ENCODE results near the gene POLA2.

POLA2 gene

DNA sequence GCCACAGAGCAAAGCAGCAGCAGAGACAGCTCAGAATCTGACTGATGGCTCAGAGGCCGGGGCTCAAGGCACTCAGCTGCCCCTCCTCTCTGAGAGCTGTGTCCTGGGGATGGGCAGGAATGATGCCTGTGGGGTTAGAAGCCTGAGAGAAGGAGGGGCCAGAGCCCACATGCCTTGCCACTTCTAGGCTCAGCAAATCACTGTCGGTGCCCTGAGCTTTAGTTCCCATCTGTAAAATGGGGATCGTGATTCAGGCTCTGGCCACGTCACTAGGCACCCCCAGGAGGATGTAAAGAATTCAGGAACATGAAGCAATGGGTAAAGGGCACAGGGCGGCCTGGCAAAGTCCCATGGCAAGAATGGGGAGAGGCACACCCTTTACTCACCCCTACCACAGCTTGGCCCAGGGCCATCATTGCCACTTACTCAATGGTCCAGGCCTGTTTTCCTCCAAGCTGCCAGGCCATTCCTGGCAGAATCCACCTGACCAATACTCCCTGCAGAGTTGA is 49.5 kb downstream of the POLA2 start:
- H3K9me3 ChIP-seq (replicated peaks; ENCODE audit: low read length), result no peaks in the 10 kb centered on the region
- peak overlapping the region; percentile 21 for H3K9ac ChIP-seq (ENCODE audit: low read depth, low read length)
- H3K36me3 ChIP-seq (ENCODE audit: insufficient read depth, low read length), result no peaks in the 10 kb centered on the region
- H3K27me3 ChIP-seq (ENCODE audit: control insufficient read depth, insufficient read depth, low read length), result no peaks in the 10 kb centered on the region
- H3K4me3 ChIP-seq (ENCODE audit: low read length), result no peak overlapping the region
- H3K4me1 ChIP-seq (ENCODE audit: control insufficient read depth, insufficient read depth, low read length), result peaks cover 48% of the 10 kb centered on the region
- H3K4me2 ChIP-seq (ENCODE audit: low read length), result peak overlapping the region; percentile 43

- Histone ChIP-seq H3K9me3 (replicated peaks; ENCODE audit: low read length) (no peaks in the 10 kb centered on the region), H3K27me3 (ENCODE audit: control insufficient read depth, insufficient read depth, low read length) (no peaks in the 10 kb centered on the region), H3K4me3 (ENCODE audit: low read length) (peak within 1 kb of the TSS; percentile 94), H3K4me2 (ENCODE audit: low read length) (peak within 1 kb of the TSS; percentile 90), H3K9ac (ENCODE audit: low read depth, low read length) (peak within 1 kb of the TSS; percentile 91), H3K4me1 (ENCODE audit: control insufficient read depth, insufficient read depth, low read length) (peaks cover 53% of the 10 kb centered on the region), H3K36me3 (ENCODE audit: insufficient read depth, low read length) (peaks cover 4% of the 10 kb centered on the region)
Measured at GRCh38 chr11:65314501-65315203, 52.9 kb downstream of the POLA2 start, which contains the start of gene CDC42EP2. Gene CDC42EP2 (plus strand): TSS chr11:65314866. CDS start chr11:65320899, 6,033 bp downstream.

GRCh38 chr11:65315204-65315865 is 53.6 kb downstream of the POLA2 start:
- H3K27me3 ChIP-seq (ENCODE audit: control insufficient read depth, insufficient read depth, low read length), result no peaks in the 10 kb centered on the region
- H3K4me1 ChIP-seq (ENCODE audit: control insufficient read depth, insufficient read depth, low read length), result peaks cover 48% of the 10 kb centered on the region
- H3K36me3 ChIP-seq (ENCODE audit: insufficient read depth, low read length), result peaks cover 9% of the 10 kb centered on the region
- H3K4me3 ChIP-seq (ENCODE audit: low read length), result peak overlapping the region; percentile 94
- peak overlapping the region; percentile 90 for H3K4me2 ChIP-seq (ENCODE audit: low read length)
- no peaks in the 10 kb centered on the region for H3K9me3 ChIP-seq (replicated peaks; ENCODE audit: low read length)
- peak overlapping the region; percentile 91 for H3K9ac ChIP-seq (ENCODE audit: low read depth, low read length)

DNA sequence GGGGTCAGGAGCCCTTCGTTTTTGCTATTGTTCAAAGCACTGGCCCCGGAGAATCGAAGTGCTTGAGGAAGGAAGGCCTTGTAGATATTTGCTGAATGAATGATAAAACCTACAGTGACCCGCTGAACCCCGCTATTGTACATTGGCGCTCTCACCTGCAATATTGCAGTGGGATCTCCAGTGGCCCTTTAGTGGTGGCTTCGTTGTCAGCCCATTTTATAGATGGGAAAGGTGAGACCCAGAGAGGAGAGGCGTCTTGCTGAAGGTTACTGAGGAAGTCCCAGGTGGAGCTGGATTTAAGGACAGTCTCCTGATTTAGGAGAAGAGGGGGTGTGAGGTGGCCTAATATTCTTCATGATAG is 54.1 kb downstream of the POLA2 start:
- H3K4me1 ChIP-seq (ENCODE audit: control insufficient read depth, insufficient read depth, low read length), result peaks cover 43% of the 10 kb centered on the region
- peak overlapping the region; percentile 90 for H3K4me2 ChIP-seq (ENCODE audit: low read length)
- H3K9ac ChIP-seq (ENCODE audit: low read depth, low read length), result peak overlapping the region; percentile 91

GRCh38 chr11:65316227-65317024 is 54.7 kb downstream of the POLA2 start:
- Histone ChIP-seq H3K27me3 (ENCODE audit: control insufficient read depth, insufficient read depth, low read length) (no peaks in the 10 kb centered on the region), H3K9me3 (replicated peaks; ENCODE audit: low read length) (no peaks in the 10 kb centered on the region), H3K9ac (ENCODE audit: low read depth, low read length) (peak overlapping the region; percentile 91), H3K4me1 (ENCODE audit: control insufficient read depth, insufficient read depth, low read length) (peaks cover 37% of the 10 kb centered on the region), H3K4me2 (ENCODE audit: low read length) (peak overlapping the region; percentile 90), H3K4me3 (ENCODE audit: low read length) (peak overlapping the region; percentile 94), H3K36me3 (ENCODE audit: insufficient read depth, low read length) (peaks cover 20% of the 10 kb centered on the region)

More for the DNA sequence above, 54.1 kb downstream of the POLA2 start:
- Histone ChIP-seq H3K36me3 (ENCODE audit: insufficient read depth, low read length) (peaks cover 14% of the 10 kb centered on the region), H3K9me3 (replicated peaks; ENCODE audit: low read length) (no peaks in the 10 kb centered on the region), H3K27me3 (ENCODE audit: control insufficient read depth, insufficient read depth, low read length) (no peaks in the 10 kb centered on the region), H3K4me3 (ENCODE audit: low read length) (peak overlapping the region; percentile 94)

DNA sequence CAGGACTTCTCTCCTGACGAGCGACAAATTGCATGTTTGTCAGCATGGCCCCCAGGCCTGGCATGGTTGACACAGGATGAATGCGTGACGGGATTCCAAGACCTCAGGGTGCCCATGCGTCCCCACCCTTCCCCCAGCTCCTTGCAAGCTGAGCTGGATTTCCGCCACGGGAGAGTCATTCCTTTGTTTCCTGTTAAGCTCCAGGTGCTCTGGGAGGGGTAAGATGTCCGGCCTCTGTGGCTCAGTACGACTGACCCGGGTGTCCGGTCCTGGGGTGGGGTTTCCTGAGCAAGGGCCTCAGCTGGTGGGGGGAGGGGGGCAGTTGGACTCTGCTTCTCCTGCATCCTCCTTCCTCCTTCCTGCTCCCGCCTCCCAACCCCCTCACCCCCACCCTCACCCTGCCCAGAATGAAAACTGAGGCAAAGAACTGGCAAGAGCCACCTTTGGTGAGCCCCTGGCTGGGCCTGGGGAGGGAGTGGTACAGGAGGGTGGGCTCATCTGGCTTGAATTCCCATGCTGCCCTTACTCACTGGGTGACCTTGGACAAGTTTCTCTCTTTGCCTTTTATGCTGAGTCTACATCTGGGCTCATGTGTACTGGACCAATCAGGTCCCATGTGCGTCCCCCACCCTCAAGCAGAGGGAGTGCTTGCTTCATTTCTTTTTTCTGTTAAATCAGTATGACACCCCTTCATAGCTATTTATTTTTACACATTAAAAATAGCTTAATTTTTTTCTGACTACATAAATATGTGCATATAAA is 55.4 kb downstream of the POLA2 start:
- H3K4me2 ChIP-seq (ENCODE audit: low read length), result peak overlapping the region; percentile 90
- H3K9me3 ChIP-seq (replicated peaks; ENCODE audit: low read length), result no peaks in the 10 kb centered on the region
- peaks cover 34% of the 10 kb centered on the region for H3K4me1 ChIP-seq (ENCODE audit: control insufficient read depth, insufficient read depth, low read length)
- H3K27me3 ChIP-seq (ENCODE audit: control insufficient read depth, insufficient read depth, low read length), result no peaks in the 10 kb centered on the region
- peak overlapping the region; percentile 91 for H3K9ac ChIP-seq (ENCODE audit: low read depth, low read length)
- H3K36me3 ChIP-seq (ENCODE audit: insufficient read depth, low read length), result peaks cover 27% of the 10 kb centered on the region
- peak overlapping the region; percentile 94 for H3K4me3 ChIP-seq (ENCODE audit: low read length)

GRCh38 chr11:65320386-65321075 is 58.8 kb downstream of the POLA2 start:
- no peaks in the 10 kb centered on the region for H3K9me3 ChIP-seq (replicated peaks; ENCODE audit: low read length)
- H3K36me3 ChIP-seq (ENCODE audit: insufficient read depth, low read length), result peaks cover 37% of the 10 kb centered on the region
- H3K4me2 ChIP-seq (ENCODE audit: low read length), result no peak overlapping the region
- no peaks in the 10 kb centered on the region for H3K27me3 ChIP-seq (ENCODE audit: control insufficient read depth, insufficient read depth, low read length)
- no peak overlapping the region for H3K4me3 ChIP-seq (ENCODE audit: low read length)
- H3K4me1 ChIP-seq (ENCODE audit: control insufficient read depth, insufficient read depth, low read length), result peaks cover 22% of the 10 kb centered on the region
- no peak overlapping the region for H3K9ac ChIP-seq (ENCODE audit: low read depth, low read length)

DNA sequence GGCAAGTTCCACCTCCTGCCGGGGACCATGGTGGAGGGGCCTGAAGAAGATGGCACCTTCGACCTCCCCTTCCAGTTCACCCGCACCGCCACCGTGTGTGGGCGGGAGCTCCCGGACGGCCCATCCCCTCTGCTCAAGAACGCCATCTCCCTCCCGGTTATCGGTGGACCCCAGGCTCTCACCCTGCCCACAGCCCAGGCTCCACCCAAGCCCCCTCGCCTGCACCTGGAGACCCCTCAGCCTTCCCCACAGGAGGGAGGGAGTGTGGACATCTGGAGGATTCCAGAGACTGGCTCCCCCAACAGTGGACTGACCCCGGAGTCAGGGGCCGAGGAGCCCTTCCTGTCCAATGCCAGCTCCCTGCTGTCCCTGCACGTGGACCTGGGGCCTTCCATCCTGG is 59.3 kb downstream of the POLA2 start:
- no peak overlapping the region for H3K4me3 ChIP-seq (ENCODE audit: low read length)
- H3K9me3 ChIP-seq (replicated peaks; ENCODE audit: low read length), result no peaks in the 10 kb centered on the region
- peaks cover 37% of the 10 kb centered on the region for H3K36me3 ChIP-seq (ENCODE audit: insufficient read depth, low read length)
- no peak overlapping the region for H3K4me2 ChIP-seq (ENCODE audit: low read length)
- no peaks in the 10 kb centered on the region for H3K27me3 ChIP-seq (ENCODE audit: control insufficient read depth, insufficient read depth, low read length)
- no peak overlapping the region for H3K9ac ChIP-seq (ENCODE audit: low read depth, low read length)
- peaks cover 19% of the 10 kb centered on the region for H3K4me1 ChIP-seq (ENCODE audit: control insufficient read depth, insufficient read depth, low read length)

GRCh38 chr11:65321828-65322485 is 60.2 kb downstream of the POLA2 start:
- peaks cover 37% of the 10 kb centered on the region for H3K36me3 ChIP-seq (ENCODE audit: insufficient read depth, low read length)
- H3K27me3 ChIP-seq (ENCODE audit: control insufficient read depth, insufficient read depth, low read length), result no peaks in the 10 kb centered on the region
- H3K4me2 ChIP-seq (ENCODE audit: low read length), result no peak overlapping the region
- H3K4me3 ChIP-seq (ENCODE audit: low read length), result no peak overlapping the region
- no peaks in the 10 kb centered on the region for H3K9me3 ChIP-seq (replicated peaks; ENCODE audit: low read length)
- H3K9ac ChIP-seq (ENCODE audit: low read depth, low read length), result no peak overlapping the region
- H3K4me1 ChIP-seq (ENCODE audit: control insufficient read depth, insufficient read depth, low read length), result peaks cover 11% of the 10 kb centered on the region

DNA sequence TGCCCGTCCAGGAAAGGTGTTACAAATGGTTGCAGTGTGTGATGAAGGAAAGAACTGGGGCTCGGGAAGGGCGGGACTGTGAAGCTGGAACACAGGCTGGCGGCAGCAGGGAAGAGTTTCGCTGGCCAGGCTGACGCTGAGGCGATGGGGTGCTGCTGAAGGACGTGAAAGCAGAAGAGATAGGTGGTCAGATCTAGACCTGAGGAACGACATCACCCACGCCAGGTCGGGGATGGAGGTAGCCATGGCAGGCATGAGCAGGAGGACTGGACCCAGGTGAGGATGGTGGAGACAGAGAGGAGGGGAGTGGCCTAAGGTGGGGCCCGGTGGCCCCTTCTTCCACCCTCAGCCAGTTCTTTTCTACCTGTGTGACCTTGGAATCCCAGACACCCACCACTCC is 62.1 kb downstream of the POLA2 start:
- H3K4me1 ChIP-seq (ENCODE audit: control insufficient read depth, insufficient read depth, low read length), result no peaks in the 10 kb centered on the region
- no peaks in the 10 kb centered on the region for H3K9me3 ChIP-seq (replicated peaks; ENCODE audit: low read length)
- no peaks in the 10 kb centered on the region for H3K27me3 ChIP-seq (ENCODE audit: control insufficient read depth, insufficient read depth, low read length)
- H3K4me3 ChIP-seq (ENCODE audit: low read length), result no peak overlapping the region
- no peak overlapping the region for H3K9ac ChIP-seq (ENCODE audit: low read depth, low read length)
- H3K36me3 ChIP-seq (ENCODE audit: insufficient read depth, low read length), result peaks cover 37% of the 10 kb centered on the region
- no peak overlapping the region for H3K4me2 ChIP-seq (ENCODE audit: low read length)

Measured in skeletal muscle satellite cell (primary cell).